ENCODE measurements around the gene OLFML2B. TPM values are rescaled to one million over a fixed set of nuclear protein-coding genes. Genes with fewer than 3 reads are reported as not detected.

Gene OLFML2B
- total RNA-seq, 1 experiment from 2014 or later, result 1.4 TPM

GRCh38 chr1:162068301-162068700 is 44.6 kb upstream of the OLFML2B start:
- DNase-seq, result no peak
- no peak overlapping the region for H2BK120ac ChIP-seq (ENCODE audit: low read depth, low read length, poor library complexity, severe bottlenecking)
- no CpG with 5 or more reads among the region's 4 CpGs for WGBS (ENCODE audit: extremely low coverage, insufficient read length, low lambda C conversion rate)
- H3K9me3 ChIP-seq (ENCODE audit: control insufficient read depth, low read depth, low read length), result no peaks in the 10 kb centered on the region
- H3K18ac ChIP-seq (ENCODE audit: insufficient read length, low read depth, low read length), result no peak overlapping the region
- peaks cover 37 to 38% of the 10 kb centered on the region in 2 experiments for H3K4me1 Mint-ChIP-seq
- no peak overlapping the region for H3K56ac ChIP-seq (ENCODE audit: insufficient read length, low read depth, low read length)
- no peak overlapping the region for H3T11ph ChIP-seq (ENCODE audit: low read length)
- H4K5ac ChIP-seq (ENCODE audit: insufficient read length, low read depth, low read length), result no peak overlapping the region
- H4K8ac ChIP-seq (replicated peaks; ENCODE audit: insufficient read length, low read depth, low read length), result no peak overlapping the region
- peak overlapping the region; percentile 79 to 83; a peak in 4 of 5 replicates for H3K4me3 Mint-ChIP-seq
- peaks cover 5% of the 10 kb centered on the region; the same call in 1 of the 2 replicates for H3K79me2 ChIP-seq (ENCODE audit: insufficient read depth, low read length)
- H3K27ac Mint-ChIP-seq, result no peak overlapping the region
- no peak overlapping the region for H2BK5ac ChIP-seq (ENCODE audit: insufficient read length, low read length)
- no peak overlapping the region for H2BK15ac ChIP-seq (ENCODE audit: low read depth, low read length)
- no peak overlapping the region for H3K9ac ChIP-seq (ENCODE audit: extremely low read depth, insufficient read length, low read length)
- peaks cover 16% of the 10 kb centered on the region for H3K23me2 ChIP-seq (ENCODE audit: insufficient read length, low read depth, low read length, poor library complexity, severe bottlenecking)
- no peak overlapping the region for H3K4ac ChIP-seq (ENCODE audit: low read depth, low read length)
- TF ChIP-seq CTCF (conservative IDR thresholded peaks at IDR 0.05), result no peak
- H3K36me3 Mint-ChIP-seq (ENCODE audit: insufficient read depth in 1 of 3, low read depth in 3 of 3), result peaks cover 0 to 5% (median 0%) of the 10 kb centered on the region in 3 experiments; a peak in 2 of 7 replicates
- H3K9me3 Mint-ChIP-seq, result no peaks in the 10 kb centered on the region
- H3K4me2 ChIP-seq (ENCODE audit: insufficient read depth, insufficient read length, low read length), result no peak overlapping the region
- peaks cover 9% of the 10 kb centered on the region for H3K4me1 ChIP-seq (ENCODE audit: insufficient read depth, low read length)
- peaks cover 5% of the 10 kb centered on the region for H3K27me3 Mint-ChIP-seq (ENCODE audit: low read depth)
- H2AK5ac ChIP-seq (ENCODE audit: insufficient read length, low read length), result no peak overlapping the region
- H3K23ac ChIP-seq (ENCODE audit: insufficient read length, low read depth, low read length), result no peak overlapping the region
- no peaks in the 10 kb centered on the region for H4K20me1 ChIP-seq (ENCODE audit: control insufficient read depth, insufficient read depth, insufficient read length)
- no peak overlapping the region for H3K27ac ChIP-seq (ENCODE audit: insufficient read length, low read depth, low read length)
- H3K27me3 ChIP-seq (ENCODE audit: insufficient read depth, low read length), result no peaks in the 10 kb centered on the region
- no peak overlapping the region for H2AFZ ChIP-seq (ENCODE audit: low read length)
- no peak overlapping the region for H4K91ac ChIP-seq (ENCODE audit: insufficient read length, low read depth, low read length)
- no peak overlapping the region for H2BK20ac ChIP-seq (ENCODE audit: low read depth, low read length, poor library complexity, severe bottlenecking)
- peaks cover 2% of the 10 kb centered on the region for H3K79me1 ChIP-seq (ENCODE audit: insufficient read depth, low read depth, low read length, poor library complexity, severe bottlenecking)
- no peak overlapping the region for H2BK12ac ChIP-seq (ENCODE audit: insufficient read length, low read depth, low read length)
- H3K14ac ChIP-seq (ENCODE audit: insufficient read depth, low read length), result no peak overlapping the region

Measured in H9 (cell line).